ENCODE results near the gene CKAP2L. TPM values are rescaled to one million over a fixed set of nuclear protein-coding genes. Genes with fewer than 3 reads are reported as not detected.

The CKAP2L gene
- total RNA-seq, 1 donor from 2014 or later, result 0.10 TPM

GRCh38 chr2:112692918-112693317 is 71.5 kb downstream of the CKAP2L start:
- intact Hi-C loops (cut with micrococcal nuclease), result no loop called here

GRCh38 chr2:112692495-112692911 is 71.9 kb downstream of the CKAP2L start:
- intact Hi-C loops (cut with micrococcal nuclease), result no loop called here
- peak; percentile 69 for ATAC-seq
- peak; percentile 35 for DNase-seq

More at GRCh38 chr2:112692918-112693317, 71.5 kb downstream of the CKAP2L start:
- DNase-seq (no peak), ATAC-seq (no peak)

- intact Hi-C loops (cut with micrococcal nuclease), result no loop called here
- no peak for DNase-seq
- ATAC-seq, result peak; percentile 19
Observed at GRCh38 chr2:112691881-112692281, 72.5 kb downstream of the CKAP2L start.

- intact Hi-C loops (cut with micrococcal nuclease), result no loop called here
- DNase-seq (peak; percentile 72), ATAC-seq (peak; percentile 81)
Observed at GRCh38 chr2:112690853-112691401, 73.5 kb downstream of the CKAP2L start.

GRCh38 chr2:112688086-112688880 is 76.1 kb downstream of the CKAP2L start:
- ATAC-seq (no peak), DNase-seq (no peak)
- intact Hi-C loops (cut with micrococcal nuclease), result loop anchor here (10.0 kb wide), 1 partner anchor 63 kb away; no protein-coding TSS in a partner anchor

- no peak for ATAC-seq
- DNase-seq, result no peak
- intact Hi-C loops (cut with micrococcal nuclease), result loop anchor here (10.0 kb wide), 1 partner anchor 63 kb away; no protein-coding TSS in a partner anchor
Observed at GRCh38 chr2:112687522-112687921, 76.9 kb downstream of the CKAP2L start.

Other genes with a start within 250 kb of the CKAP2L start
- 12.2 TPM for gene POLR1B, start 222.1 kb downstream of the CKAP2L start, total RNA-seq
- gene CHCHD5, start 180.0 kb downstream of the CKAP2L start, total RNA-seq, result 24.8 TPM
- 10.8 TPM for gene SLC20A1, start 118.7 kb downstream of the CKAP2L start, total RNA-seq
- not detected for gene NT5DC4, start 43.6 kb downstream of the CKAP2L start, total RNA-seq
- gene IL1A, start 19.9 kb upstream of the CKAP2L start, total RNA-seq, result not detected
- gene IL1B, start 72.2 kb upstream of the CKAP2L start, total RNA-seq, result 0.37 TPM
- gene IL37, start 146.6 kb upstream of the CKAP2L start, total RNA-seq, result not detected
- gene IL36G, start 213.4 kb upstream of the CKAP2L start, total RNA-seq, result not detected
- not detected for gene IL36A, start 240.8 kb upstream of the CKAP2L start, total RNA-seq